ENCODE data around the gene CPNE9.

Gene CPNE9

DNA sequence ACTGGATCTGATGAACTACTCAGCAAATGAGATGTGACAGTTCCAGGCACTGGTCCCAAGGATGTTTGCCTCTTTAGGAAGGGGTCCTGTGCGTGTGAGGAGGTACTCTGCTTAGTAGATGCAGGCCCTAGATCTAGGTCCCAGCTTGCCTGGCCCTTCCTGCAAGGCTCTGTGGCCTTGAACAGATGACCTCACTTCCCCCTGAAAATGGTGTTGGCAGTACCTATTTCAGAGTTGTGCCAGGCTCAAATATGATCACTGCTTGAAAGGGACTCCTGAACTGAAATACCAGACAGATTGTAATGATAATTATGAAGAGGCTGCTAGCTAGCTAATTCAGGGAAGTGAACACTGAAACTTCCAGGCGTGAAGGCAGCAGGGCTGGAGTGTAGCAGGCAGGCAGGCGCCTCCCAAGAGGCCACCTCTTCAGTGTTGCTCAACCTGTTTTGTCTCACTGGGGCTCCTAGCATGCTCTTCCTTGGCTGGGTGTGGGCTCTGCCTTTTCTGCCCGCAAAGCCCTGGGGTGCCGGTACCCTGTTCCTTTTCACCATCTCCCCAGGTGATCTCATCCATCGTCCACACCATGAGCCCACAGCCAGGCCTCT is 24.1 kb upstream of the CPNE9 start:
- H3K4me3 ChIP-seq (replicated peaks in 1 of 2; ENCODE audit: low read depth in 2 of 2, low read length in 2 of 2), result no peak overlapping the region
- DNase-seq (ENCODE audit: low read depth in 2 of 2), result no peak
- TF ChIP-seq, protein P1, sequence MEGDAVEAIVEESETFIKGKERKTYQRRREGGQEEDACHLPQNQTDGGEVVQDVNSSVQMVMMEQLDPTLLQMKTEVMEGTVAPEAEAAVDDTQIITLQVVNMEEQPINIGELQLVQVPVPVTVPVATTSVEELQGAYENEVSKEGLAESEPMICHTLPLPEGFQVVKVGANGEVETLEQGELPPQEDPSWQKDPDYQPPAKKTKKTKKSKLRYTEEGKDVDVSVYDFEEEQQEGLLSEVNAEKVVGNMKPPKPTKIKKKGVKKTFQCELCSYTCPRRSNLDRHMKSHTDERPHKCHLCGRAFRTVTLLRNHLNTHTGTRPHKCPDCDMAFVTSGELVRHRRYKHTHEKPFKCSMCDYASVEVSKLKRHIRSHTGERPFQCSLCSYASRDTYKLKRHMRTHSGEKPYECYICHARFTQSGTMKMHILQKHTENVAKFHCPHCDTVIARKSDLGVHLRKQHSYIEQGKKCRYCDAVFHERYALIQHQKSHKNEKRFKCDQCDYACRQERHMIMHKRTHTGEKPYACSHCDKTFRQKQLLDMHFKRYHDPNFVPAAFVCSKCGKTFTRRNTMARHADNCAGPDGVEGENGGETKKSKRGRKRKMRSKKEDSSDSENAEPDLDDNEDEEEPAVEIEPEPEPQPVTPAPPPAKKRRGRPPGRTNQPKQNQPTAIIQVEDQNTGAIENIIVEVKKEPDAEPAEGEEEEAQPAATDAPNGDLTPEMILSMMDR (IDR thresholded peaks at IDR 0.05; ENCODE audit: low read depth, low read length), result no peak

GRCh38 chr3:9681011-9681722 is 22.5 kb upstream of the CPNE9 start:
- no peak overlapping the region for H3K4me3 ChIP-seq (replicated peaks in 1 of 2; ENCODE audit: low read depth in 2 of 2, low read length in 2 of 2)
- no peak for DNase-seq (ENCODE audit: low read depth in 2 of 2)
- TF ChIP-seq, protein P1 (IDR thresholded peaks at IDR 0.05; ENCODE audit: low read depth, low read length), result no peak

DNA sequence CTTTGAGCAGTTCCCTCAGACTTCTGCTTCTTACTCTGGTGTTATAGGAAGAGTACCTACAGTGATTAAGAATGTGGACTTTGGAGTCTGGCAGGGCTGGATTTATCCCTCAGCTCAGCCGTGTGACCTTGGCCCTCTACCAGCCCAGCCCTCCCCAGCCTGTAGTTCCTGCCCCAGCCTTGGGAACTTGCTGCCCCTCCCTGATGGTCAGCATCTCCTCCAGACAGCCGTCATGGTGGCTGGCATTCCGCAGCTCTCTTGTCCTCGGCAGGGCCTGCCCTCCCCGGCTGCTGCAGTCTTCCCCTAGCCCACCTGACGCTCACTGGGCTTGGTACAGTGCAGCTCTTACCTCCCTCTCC is 21.9 kb upstream of the CPNE9 start:
- no peak for DNase-seq (ENCODE audit: low read depth in 2 of 2)
- no peak overlapping the region for H3K4me3 ChIP-seq (replicated peaks in 1 of 2; ENCODE audit: low read depth in 2 of 2, low read length in 2 of 2)
- TF ChIP-seq, protein P1 (IDR thresholded peaks at IDR 0.05; ENCODE audit: low read depth, low read length), result no peak

GRCh38 chr3:9682096-9682495 is 21.5 kb upstream of the CPNE9 start:
- DNase-seq (ENCODE audit: low read depth in 2 of 2), result no peak
- no peak overlapping the region for H3K4me3 ChIP-seq (replicated peaks in 1 of 2; ENCODE audit: low read depth in 2 of 2, low read length in 2 of 2)
- TF ChIP-seq, protein P1 (IDR thresholded peaks at IDR 0.05; ENCODE audit: low read depth, low read length), result no peak

DNA sequence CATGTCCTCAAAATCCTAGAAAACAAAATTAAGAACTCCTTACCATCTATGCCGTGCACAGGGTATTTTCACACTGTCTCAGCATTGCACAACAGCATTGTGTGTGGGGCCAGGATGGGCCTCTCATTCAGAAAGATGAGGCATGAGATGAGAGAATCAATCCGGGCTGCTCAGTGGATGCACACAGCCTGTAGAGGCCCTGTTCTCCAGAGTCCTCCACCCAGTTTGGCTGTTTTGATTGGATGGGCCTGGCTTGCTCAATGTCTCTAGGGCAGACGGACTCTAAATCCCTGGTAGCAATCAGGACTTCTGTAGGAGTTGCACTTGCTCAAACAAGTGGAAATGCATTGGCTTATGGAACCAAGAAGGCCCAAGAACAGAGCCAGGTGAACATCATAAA is 20.2 kb upstream of the CPNE9 start:
- TF ChIP-seq, protein P1 (IDR thresholded peaks at IDR 0.05; ENCODE audit: low read depth, low read length), result no peak
- no peak for DNase-seq (ENCODE audit: low read depth in 2 of 2)
- H3K4me3 ChIP-seq (replicated peaks in 1 of 2; ENCODE audit: low read depth in 2 of 2, low read length in 2 of 2), result no peak overlapping the region

GRCh38 chr3:9685216-9686049 is 18.2 kb upstream of the CPNE9 start:
- TF ChIP-seq, protein P1 (IDR thresholded peaks at IDR 0.05; ENCODE audit: low read depth, low read length), result no peak
- DNase-seq (ENCODE audit: low read depth in 2 of 2), result no peak
- no peak overlapping the region for H3K4me3 ChIP-seq (replicated peaks in 1 of 2; ENCODE audit: low read depth in 2 of 2, low read length in 2 of 2)
